SH-SY5Y (cell line): Measurements from ENCODE around the gene ECM2.

Source experiments
- GATA2 ChIP-seq: IDR thresholded peaks from 2 replicates; pipeline ENCODE4 v1.6.1; 2011; ENCODE audit warnings: mild to moderate bottlenecking, low read depth, low read length
- GATA3 ChIP-seq: IDR thresholded peaks from 2 replicates; pipeline ENCODE4 v1.6.1; 2011; ENCODE audit warnings: low read depth, mild to moderate bottlenecking, low read length, moderate library complexity

DNA sequence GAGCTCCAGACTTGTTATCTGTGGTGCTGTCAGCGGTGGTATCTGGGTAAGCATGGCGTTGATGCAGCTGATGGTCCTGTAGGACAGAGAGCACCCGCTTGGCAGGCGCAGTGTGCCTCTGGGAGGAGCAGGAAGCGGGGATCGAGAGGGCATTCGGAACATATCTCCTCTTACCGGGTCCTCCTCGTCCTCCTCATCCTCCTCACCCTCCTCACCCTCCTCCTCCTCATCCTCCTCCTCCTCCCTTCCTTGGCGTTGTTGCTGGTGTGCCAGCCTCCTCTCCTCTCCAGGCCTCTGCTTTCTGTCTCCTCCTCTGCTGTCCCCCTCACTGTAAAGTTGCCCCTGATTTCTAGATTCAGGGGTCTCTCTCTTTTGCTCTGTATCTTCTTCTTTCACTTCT lies 21.2 kb downstream of the ECM2 start:
- no peak for TF ChIP-seq GATA2
- TF ChIP-seq GATA3 = no peak
